ENCODE results near the gene DDC.

Gene DDC

DNA sequence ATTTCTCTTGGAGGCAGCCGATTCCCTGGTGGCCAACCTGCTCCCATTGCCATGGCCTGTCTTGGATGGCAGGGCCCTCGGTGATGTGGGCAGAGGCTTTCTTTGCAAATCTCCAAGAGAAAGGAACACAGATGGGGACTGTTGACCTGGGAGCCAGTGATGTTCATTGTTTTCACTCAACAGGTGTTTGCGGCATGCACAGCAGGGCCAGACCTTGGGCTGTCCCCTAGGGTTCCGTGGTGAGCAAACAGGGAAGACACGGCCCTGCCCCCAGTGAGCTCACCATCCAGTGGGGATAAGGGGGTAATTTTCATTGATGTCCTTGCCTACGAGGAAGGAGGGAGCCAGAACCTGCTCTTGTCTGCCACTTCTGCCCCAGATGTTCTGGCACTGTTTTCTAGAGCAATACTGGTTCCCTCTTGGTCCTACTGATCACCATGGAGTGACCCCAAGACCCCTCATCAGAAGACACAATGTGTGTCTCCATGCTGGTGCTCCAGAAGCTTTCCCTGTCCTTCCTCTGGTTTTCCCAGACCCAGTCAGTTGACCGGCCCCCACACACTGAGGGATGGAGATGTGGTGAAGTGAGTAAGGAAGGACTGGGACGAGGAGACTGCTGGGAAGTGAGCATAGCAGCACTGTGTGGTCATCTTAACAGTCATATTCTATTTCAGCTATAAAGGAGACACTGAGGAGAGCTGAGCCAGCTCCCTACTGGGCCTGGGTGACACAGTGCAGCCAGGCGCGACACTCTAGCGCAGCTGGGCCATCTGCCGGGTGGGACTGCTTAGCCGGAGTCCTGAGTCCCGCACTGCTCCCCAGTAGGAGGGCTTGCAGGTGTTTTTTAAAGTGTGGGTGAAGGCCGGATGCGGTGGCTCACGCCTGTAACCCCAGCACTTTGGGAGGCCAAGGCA lies 94.7 kb downstream of the DDC start:
- Histone ChIP-seq H3K27me3 (ENCODE audit: insufficient read depth, low read length, poor library complexity, severe bottlenecking) (no peaks in the 10 kb centered on the region), H3K9me2 (replicated peaks; ENCODE audit: low read depth, low read length) (no peaks in the 10 kb centered on the region), H3K9ac (ENCODE audit: low read depth, low read length, poor library complexity, severe bottlenecking) (no peak overlapping the region), H3K4me2 (ENCODE audit: low read depth, low read length, poor library complexity, severe bottlenecking) (no peak overlapping the region), H3K9me3 (ENCODE audit: insufficient read depth, low read depth, low read length) (no peaks in the 10 kb centered on the region), H3K79me2 (ENCODE audit: insufficient read depth, low read length) (no peaks in the 10 kb centered on the region), H3K4me3 (ENCODE audit: low read length, poor library complexity, severe bottlenecking) (no peak overlapping the region), H3K4me1 (ENCODE audit: insufficient read depth, low read length, poor library complexity, severe bottlenecking) (peaks cover 4% of the 10 kb centered on the region), H3K36me3 (ENCODE audit: insufficient read depth, low read length) (no peaks in the 10 kb centered on the region), H4K20me1 (ENCODE audit: insufficient read depth, low read length, poor library complexity, severe bottlenecking) (no peaks in the 10 kb centered on the region), H2AFZ (ENCODE audit: low read length) (no peak overlapping the region), H3F3A (ENCODE audit: low read depth) (no peaks in the 10 kb centered on the region)
- TF ChIP-seq, protein P1, sequence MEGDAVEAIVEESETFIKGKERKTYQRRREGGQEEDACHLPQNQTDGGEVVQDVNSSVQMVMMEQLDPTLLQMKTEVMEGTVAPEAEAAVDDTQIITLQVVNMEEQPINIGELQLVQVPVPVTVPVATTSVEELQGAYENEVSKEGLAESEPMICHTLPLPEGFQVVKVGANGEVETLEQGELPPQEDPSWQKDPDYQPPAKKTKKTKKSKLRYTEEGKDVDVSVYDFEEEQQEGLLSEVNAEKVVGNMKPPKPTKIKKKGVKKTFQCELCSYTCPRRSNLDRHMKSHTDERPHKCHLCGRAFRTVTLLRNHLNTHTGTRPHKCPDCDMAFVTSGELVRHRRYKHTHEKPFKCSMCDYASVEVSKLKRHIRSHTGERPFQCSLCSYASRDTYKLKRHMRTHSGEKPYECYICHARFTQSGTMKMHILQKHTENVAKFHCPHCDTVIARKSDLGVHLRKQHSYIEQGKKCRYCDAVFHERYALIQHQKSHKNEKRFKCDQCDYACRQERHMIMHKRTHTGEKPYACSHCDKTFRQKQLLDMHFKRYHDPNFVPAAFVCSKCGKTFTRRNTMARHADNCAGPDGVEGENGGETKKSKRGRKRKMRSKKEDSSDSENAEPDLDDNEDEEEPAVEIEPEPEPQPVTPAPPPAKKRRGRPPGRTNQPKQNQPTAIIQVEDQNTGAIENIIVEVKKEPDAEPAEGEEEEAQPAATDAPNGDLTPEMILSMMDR (conservative IDR thresholded peaks at IDR 0.05; ENCODE audit: low read length): no peak
- TF ChIP-seq EZH2phosphoT487 (IDR thresholded peaks at IDR 0.05; ENCODE audit: borderline replicate concordance): no peak

DNA sequence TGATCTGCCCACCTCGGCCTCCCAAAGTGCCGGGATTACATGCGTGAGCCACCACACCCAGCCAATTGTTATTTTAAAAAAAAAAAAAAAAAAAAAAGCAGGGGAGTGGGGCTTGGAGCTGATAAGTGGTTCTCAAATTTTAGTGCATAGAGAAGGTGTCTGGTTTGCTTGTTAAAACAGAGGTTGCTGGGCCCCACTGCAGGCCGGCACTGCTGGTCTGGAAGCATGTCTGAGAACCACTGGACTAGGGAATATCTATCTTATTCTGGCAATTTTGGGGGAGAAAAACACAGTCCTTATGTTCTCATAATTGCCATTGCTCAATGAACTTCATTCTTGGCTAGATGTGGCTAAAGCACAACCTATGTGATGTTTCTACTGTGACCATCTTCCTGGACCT lies 96.0 kb downstream of the DDC start:
- Histone ChIP-seq H3K4me3 (ENCODE audit: low read length, poor library complexity, severe bottlenecking) (no peak overlapping the region), H3K4me2 (ENCODE audit: low read depth, low read length, poor library complexity, severe bottlenecking) (no peak overlapping the region), H3F3A (ENCODE audit: low read depth) (no peaks in the 10 kb centered on the region), H3K9me3 (ENCODE audit: insufficient read depth, low read depth, low read length) (no peaks in the 10 kb centered on the region), H3K27me3 (ENCODE audit: insufficient read depth, low read length, poor library complexity, severe bottlenecking) (no peaks in the 10 kb centered on the region), H3K79me2 (ENCODE audit: insufficient read depth, low read length) (no peaks in the 10 kb centered on the region), H2AFZ (ENCODE audit: low read length) (no peak overlapping the region), H3K9ac (ENCODE audit: low read depth, low read length, poor library complexity, severe bottlenecking) (no peak overlapping the region), H3K9me2 (replicated peaks; ENCODE audit: low read depth, low read length) (no peaks in the 10 kb centered on the region), H3K4me1 (ENCODE audit: insufficient read depth, low read length, poor library complexity, severe bottlenecking) (peaks cover 4% of the 10 kb centered on the region), H4K20me1 (ENCODE audit: insufficient read depth, low read length, poor library complexity, severe bottlenecking) (no peaks in the 10 kb centered on the region), H3K36me3 (ENCODE audit: insufficient read depth, low read length) (no peaks in the 10 kb centered on the region)
- no peak for TF ChIP-seq EZH2phosphoT487 (IDR thresholded peaks at IDR 0.05; ENCODE audit: borderline replicate concordance)
- TF ChIP-seq, protein P1 (conservative IDR thresholded peaks at IDR 0.05; ENCODE audit: low read length): no peak

DNA sequence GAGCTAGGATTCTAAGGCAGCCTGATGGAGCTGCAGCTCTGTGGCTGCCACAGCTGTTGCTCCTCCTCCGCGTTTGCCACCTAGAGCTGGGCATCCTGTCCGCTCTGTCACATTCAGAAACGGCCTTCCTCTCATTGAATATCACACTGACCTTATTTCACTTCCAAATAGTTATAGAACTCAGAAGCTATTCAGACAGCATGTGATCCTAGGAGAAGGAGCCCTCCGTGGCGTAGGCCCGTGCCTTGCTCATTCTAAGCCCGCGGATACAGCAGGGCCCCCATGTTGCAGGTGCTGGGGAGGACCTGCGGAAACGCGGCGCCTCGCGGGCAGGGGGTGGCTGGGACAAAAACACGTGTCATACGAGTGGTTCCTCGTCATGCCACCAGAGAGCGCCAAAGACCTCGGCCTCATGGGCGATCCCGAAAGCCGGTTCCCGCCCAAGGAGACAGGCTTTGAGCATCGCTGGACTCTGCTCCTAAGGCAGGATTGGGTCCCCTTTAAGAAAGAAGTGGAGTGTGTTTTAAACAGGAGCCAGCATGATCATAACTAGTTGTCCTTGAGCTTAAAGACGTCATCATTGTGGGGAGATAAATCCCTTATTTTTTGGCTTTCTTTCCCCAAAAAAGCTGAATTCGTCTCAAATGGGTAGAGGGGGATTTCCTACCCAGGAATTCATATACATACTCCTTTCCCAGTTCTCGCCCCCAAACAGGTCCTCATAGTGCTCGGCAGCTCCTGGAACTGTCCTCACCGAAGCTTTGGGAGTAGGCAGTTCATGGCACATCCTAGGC lies 97.2 kb downstream of the DDC start:
- Histone ChIP-seq H3K79me2 (ENCODE audit: insufficient read depth, low read length) (no peaks in the 10 kb centered on the region), H3K27me3 (ENCODE audit: insufficient read depth, low read length, poor library complexity, severe bottlenecking) (no peaks in the 10 kb centered on the region), H3K9me2 (replicated peaks; ENCODE audit: low read depth, low read length) (no peaks in the 10 kb centered on the region), H3K9me3 (ENCODE audit: insufficient read depth, low read depth, low read length) (no peaks in the 10 kb centered on the region), H3K4me1 (ENCODE audit: insufficient read depth, low read length, poor library complexity, severe bottlenecking) (peaks cover 4% of the 10 kb centered on the region), H3K9ac (ENCODE audit: low read depth, low read length, poor library complexity, severe bottlenecking) (no peak overlapping the region), H3F3A (ENCODE audit: low read depth) (no peaks in the 10 kb centered on the region), H2AFZ (ENCODE audit: low read length) (peak overlapping the region; percentile 95), H4K20me1 (ENCODE audit: insufficient read depth, low read length, poor library complexity, severe bottlenecking) (no peaks in the 10 kb centered on the region), H3K36me3 (ENCODE audit: insufficient read depth, low read length) (no peaks in the 10 kb centered on the region), H3K4me3 (ENCODE audit: low read length, poor library complexity, severe bottlenecking) (peak overlapping the region; percentile 55), H3K4me2 (ENCODE audit: low read depth, low read length, poor library complexity, severe bottlenecking) (peak overlapping the region; percentile 70)
- TF ChIP-seq, protein P1 (conservative IDR thresholded peaks at IDR 0.05; ENCODE audit: low read length): peak; percentile 91
- TF ChIP-seq EZH2phosphoT487 (IDR thresholded peaks at IDR 0.05; ENCODE audit: borderline replicate concordance): no peak

Data from Loucy (cell line).